ENCODE data around the gene PTPRM.

DNA sequence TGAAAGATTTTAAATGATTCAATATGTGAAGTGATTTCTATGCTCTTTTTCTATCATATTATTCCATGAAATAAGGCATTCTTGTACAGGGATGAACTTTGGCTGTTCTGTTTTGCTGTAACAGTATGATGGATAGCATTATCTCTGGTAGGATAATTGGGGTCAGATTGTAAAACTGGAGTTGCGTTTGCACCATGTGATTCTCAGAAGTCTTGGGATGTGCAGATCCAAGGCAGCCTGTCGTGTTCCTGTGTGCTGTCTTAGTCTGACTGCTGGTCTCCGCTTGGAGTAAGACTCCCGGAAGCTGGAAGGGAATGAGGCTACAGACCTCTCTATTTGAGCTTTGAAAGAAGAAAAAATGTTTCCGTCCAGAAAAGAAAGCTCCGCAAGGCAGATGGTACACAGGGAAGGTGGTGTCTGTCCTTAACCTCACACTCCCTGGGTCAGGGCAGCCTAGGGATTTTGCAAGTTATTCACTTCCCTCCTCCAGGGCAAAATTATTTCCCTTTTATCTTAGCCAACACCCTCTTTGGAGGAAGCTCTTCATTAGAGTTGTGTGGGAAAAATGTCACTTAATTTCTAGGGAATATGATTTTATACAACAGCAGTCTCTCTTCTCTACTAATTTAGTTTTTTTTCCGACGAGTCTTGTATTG lies 250.6 kb downstream of the PTPRM start:
- no peak for TF ChIP-seq RAD21 (IDR thresholded peaks at IDR 0.05)
- no peak for TF ChIP-seq CTCF (IDR thresholded peaks at IDR 0.05; ENCODE audit: low read depth, low read length, missing input control)
- TF ChIP-seq EGR1 (IDR thresholded peaks at IDR 0.05; ENCODE audit: low read depth in 2 of 2) = no peak
- TF ChIP-seq, protein P1, sequence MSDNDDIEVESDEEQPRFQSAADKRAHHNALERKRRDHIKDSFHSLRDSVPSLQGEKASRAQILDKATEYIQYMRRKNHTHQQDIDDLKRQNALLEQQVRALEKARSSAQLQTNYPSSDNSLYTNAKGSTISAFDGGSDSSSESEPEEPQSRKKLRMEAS (IDR thresholded peaks at IDR 0.05) = no peak
- TF ChIP-seq TAF1 (conservative IDR thresholded peaks at IDR 0.05) = no peak
- no peak for TF ChIP-seq YY1 (IDR thresholded peaks at IDR 0.05)
- TF ChIP-seq GABPA (IDR thresholded peaks at IDR 0.05 in 1 of 2, conservative IDR thresholded peaks at IDR 0.05 in 1 of 2) = no peak
- TF ChIP-seq, protein P2, sequence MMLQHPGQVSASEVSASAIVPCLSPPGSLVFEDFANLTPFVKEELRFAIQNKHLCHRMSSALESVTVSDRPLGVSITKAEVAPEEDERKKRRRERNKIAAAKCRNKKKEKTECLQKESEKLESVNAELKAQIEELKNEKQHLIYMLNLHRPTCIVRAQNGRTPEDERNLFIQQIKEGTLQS (IDR thresholded peaks at IDR 0.05) = no peak
- TF ChIP-seq SP1 (IDR thresholded peaks at IDR 0.05) = no peak
- no peak for TF ChIP-seq REST (IDR thresholded peaks at IDR 0.05)
- no peak for TF ChIP-seq FOXA2 (IDR thresholded peaks at IDR 0.05)
